T-helper 1 cell (primary cell): ENCODE data around the gene ADCYAP1R1.
"Not testable (repeated sequence)": the region's sequence is repeated elsewhere in the genome, so short reads cannot be mapped to it uniquely, and the experiment has no call there.

Experiments
- DNase-seq, 5 donors: peaks; one replicate each; pipeline ENCODE4 v3.0.0-alpha.2; 2012 to 2020

The ADCYAP1R1 gene

DNA sequence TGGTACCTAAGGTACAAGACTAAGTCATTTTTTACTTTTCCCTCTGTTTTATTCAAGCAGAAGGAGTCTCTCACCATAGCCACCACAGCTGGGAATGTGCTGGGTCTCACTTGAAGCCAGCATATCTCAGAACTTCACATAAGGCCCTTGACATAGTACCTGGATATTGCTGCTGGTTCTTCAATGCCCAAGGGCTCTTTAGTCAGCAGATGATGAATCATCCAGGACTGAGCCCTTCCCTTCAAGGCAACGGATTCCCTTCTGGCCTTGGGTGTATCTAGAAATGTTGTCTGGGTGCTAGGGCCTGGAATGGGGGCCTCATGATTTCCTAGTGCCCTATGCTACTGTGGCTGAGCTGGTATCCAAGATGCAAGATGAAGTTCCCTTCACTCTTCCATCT, 93.9 kb downstream of the ADCYAP1R1 start:
- DNase-seq = no peak

DNA sequence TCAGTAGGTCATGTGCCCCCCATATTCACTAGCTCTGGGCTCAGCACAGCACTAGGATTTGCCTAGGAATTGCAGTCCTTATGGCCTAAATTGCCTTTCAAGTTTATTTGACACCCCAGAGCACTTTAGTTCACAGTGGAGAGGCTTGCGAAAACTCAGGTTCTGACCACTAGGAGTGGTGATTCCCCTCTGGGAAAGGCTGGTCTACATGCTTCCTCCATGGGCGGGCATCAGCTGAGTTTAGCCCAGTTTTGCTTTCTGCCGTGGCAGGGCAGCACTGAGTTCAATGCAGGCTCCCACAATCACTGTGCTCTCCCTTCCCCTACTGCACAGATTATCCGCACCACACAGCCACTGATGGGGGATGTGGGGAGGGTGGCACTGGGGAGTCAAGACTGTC, 94.4 kb downstream of the ADCYAP1R1 start:
- no peak for DNase-seq

DNA sequence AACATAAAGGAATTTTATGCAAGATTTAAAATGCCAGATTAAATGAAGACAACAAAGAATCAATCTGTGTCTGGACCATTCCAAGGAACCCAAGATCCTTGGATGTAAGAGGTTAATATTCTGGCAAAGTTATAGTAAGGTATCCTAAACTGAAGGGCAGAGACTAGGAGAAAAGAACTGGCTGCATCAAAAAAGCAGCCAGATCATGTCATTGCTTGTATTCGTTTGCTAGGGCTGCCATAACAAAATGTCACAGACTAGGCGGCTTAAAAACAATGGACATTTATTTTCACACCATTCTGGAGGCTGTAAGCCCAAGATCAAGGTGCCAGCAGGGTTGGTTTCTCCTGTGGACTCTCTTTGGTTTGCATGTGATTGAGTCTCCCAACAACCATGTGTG, 99.7 kb downstream of the ADCYAP1R1 start:
- no peak for DNase-seq

DNA sequence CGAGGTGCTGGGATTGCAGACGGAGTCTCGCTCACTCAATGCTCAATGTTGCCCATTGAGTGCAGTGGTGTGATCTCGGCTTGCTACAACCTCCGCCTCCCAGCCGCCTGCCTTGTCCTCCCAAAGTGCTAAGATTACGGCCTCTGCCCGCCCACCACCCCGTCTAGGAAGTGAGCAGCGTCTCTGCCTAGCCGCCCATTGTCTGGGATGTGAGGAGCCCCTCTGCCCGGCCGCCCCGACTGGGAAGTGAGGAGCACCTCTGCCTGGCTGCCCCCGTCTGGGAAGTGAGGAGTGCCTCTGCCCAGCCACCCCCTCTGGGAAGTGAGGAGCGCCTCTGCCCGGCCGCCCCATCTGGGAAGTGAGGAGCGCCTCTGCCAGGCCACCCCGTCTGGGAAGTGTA, 101.2 kb downstream of the ADCYAP1R1 start:
- not testable (repeated sequence) for DNase-seq

DNA sequence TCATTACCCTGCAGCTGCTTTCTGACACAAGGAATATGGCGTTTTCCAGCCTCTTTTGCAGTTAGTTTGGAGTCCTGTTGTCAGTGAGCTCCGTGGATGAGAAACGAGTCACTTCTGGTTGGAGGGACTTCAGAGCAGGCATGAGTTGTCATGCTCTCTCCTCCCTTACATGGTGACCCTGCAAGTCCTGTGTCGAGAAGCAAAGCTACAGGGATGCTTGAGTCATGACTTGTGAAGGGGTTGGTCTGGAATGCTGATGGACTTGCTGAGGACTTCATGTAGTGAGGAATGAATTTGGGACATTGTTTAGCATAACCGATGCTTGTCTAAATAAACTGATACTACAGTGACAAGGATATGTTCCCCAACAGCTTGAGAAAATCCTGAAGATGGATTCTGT, 108.8 kb downstream of the ADCYAP1R1 start:
- DNase-seq = no peak
